Activated effector memory CD4-positive, alpha-beta T cell treated with anti-CD3 and anti-CD28 coated beads, Interleukin-2, amount 50 U/mL, for 16 hours (primary cell): ENCODE data around the gene DMAP1.
"Not testable (repeated sequence)": the region's sequence is repeated elsewhere in the genome, so short reads cannot be mapped to it uniquely, and the experiment has no call there.

Source experiments
- DNase-seq: peaks from one replicate; pipeline ENCODE4 v3.0.0-alpha.2; 2020

The DMAP1 gene, protein sequence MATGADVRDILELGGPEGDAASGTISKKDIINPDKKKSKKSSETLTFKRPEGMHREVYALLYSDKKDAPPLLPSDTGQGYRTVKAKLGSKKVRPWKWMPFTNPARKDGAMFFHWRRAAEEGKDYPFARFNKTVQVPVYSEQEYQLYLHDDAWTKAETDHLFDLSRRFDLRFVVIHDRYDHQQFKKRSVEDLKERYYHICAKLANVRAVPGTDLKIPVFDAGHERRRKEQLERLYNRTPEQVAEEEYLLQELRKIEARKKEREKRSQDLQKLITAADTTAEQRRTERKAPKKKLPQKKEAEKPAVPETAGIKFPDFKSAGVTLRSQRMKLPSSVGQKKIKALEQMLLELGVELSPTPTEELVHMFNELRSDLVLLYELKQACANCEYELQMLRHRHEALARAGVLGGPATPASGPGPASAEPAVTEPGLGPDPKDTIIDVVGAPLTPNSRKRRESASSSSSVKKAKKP

DNA sequence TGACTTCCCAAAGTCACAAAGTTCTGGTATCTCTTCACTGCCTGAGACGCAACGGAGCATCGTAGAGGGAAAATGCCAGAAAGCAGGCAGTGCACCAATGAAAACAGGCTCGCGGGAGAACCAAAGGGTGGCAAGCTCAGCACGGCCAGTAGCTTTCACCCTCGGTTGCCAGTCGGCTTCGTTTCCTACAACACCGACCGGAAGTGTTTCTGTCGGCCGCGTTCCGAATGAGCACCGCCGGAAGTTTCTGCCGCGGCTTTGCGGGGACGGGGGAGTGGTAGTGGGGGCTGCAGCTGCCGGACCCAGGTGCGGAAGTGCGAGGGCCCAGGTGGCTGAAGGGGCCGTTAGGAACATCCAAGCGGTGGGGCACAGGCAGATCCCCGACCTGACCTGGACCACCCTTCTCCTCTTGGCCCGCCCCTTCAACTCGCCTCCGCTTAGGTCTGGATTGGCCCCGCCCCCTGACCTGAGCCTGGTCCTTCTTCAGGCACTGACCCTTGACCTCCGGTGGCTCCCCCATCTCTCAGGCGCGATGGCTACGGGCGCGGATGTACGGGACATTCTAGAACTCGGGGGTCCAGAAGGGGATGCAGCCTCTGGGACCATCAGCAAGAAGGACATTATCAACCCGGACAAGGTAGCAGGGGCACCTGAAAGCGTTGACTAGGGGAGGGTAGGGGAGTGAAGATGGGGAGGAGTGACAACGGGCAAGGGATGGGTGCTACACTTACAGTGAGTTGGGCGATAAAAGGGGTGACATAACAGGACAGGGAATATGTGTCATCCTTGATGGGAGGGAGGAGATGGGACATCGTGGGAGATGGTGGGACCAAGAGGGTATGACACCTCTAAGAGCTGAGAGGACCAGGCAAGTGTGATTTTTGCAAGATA, at the start of gene DMAP1:
Gene DMAP1 (plus strand): TSS at position 250 of the 891 bp plus-strand sequence. CDS start 283 bp downstream, at position 533.
- peak; percentile 94 for DNase-seq

DNA sequence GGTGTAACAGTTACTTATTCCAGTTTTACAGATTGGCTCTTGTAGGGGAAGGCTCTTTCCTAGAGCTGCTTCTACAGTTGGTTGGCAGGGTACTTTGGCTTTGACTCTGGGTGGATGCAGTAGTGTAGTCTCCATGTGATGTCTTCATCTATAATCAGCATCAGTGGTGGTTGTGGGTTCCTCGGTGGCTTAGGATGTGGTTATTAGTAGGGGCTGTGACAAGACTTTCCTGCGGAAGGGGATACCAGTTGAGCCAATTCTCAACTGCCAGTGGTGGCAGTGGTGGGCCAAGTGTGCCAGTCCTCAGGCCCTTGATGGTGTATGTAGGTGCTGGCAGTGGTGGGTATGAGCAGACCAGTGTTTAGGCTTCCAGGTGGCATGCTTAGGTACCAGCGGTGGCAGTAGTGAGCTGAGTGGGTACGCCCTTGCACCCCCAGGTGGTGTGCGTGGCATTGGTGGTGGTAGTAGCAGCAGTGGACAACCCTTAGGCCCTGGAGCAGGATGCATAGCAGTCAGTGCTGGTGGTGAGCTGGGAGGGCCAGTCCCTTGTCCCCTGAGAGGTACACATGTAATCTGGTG, 44.7 kb upstream of the DMAP1 start:
- no peak for DNase-seq

DNA sequence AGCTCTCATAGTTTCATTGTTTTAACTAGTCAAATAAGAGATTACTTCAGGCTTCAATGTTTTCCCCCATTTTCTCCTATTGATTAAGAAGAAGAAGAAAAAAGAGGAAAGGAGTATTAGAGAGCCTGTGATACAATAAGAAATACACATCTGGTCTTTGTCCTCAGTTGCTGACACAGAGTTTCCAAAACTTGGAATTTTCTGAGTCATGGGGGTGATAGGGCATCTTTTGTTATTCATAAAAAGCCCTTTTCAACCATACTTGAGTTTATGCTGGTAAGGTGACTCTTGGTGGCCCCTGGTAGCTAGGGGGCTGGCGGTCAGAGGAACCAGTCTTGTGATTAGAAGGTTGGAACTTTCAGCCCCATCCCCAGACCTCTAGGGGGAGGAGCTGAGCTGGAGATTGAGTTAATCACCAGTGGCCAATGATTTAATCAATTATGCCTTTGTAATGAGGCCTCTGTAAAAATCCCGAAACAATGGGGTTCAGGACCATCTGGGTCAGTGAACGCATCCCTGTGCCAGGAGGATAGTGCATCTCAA, 42.9 kb upstream of the DMAP1 start:
- DNase-seq = no peak

DNA sequence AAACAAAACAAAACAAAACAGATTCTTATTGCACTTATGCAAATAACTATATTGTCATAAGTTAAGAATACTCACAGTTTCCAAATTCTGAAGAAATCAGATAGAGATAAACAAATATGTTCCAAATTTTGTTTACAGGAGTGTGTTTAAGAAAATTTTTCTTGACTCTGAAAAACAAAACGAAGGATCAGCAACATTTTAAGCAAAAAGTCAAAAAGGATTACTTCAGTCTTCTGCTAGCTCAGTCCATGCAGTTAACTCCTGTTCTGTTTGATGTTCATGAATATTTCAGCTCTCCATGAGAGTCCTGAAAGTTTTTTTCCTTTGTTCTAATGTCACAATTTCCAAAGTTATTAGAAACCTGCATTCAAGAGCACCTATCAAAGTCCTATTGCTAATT, 38.6 kb upstream of the DMAP1 start:
- DNase-seq = no peak

DNA sequence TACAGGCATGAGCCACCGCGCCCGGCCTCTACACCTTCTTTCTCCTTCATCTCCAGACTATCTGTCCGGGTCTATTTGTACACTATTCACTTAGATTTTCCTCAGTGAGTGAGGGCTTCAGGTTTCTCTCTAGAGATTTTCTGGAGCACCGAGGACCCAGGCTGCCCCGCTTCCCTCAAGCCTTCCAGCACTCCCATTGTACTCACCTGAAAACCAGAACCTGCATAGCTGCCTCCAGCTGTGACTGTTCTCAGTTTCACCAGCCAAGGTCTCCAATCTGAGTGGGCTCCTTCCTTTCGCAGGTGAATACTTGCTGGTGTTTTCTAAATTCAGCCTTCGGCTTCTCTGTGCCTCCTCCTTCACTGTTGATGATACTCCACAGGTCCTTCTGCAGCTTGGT, 12.9 kb upstream of the DMAP1 start:
- DNase-seq = no peak

DNA sequence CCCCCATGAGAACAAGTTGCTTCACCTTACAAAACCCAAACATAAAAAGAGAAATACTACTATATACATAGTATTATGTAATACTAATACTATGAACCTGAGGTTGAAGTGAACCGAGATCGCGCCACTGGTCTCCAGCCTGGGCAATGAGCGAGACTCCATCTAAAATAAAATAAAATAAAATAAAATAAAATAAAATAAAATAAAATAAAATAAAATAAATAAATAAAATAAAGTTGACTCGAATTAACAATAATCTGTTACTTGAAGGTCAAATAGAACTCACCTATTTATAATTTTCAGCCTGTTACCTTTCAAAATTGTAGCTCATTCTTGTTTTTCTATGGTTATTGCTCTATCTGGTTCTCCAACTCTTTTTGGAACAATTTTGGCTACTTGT, 6.7 kb upstream of the DMAP1 start:
- DNase-seq = not testable (repeated sequence)

DNA sequence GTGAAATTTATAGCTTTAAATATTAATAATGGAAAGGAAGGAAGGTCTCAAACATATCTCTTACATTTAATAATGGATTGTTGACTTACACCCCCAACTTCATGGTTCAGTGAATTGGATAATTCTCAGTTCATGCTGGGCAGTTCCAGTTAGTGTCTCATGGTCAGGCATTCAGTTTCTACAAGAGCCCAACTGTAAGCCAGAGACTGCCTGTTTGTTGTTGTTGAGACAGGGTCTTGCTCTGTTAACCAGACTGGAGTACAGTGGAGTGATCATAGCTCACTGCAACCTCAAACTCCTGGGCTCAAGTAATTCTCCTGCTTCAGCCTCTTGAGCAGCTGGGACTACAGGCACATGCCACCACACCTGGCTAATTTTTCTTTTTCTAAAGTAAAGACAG, 5.0 kb upstream of the DMAP1 start:
- no peak for DNase-seq

DNA sequence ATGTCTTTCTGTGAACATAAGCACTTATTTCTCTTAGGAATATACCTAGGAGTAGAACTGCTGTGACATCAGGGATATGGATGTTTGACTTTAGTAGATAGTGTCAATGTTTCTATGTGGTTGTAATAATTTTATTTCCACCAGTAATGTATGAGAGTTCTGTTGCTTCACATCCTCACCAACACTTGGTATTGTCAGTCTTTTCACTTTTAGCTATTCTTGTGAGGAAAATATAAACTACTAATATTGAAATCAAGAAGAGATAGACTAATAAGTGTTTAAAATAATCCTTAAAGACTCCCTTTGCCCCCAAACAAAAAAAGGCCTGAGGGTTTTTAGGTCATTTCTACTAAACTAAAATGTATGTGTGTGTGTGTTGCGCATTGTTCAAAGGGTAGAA, 2.7 kb upstream of the DMAP1 start:
- DNase-seq = no peak

DNA sequence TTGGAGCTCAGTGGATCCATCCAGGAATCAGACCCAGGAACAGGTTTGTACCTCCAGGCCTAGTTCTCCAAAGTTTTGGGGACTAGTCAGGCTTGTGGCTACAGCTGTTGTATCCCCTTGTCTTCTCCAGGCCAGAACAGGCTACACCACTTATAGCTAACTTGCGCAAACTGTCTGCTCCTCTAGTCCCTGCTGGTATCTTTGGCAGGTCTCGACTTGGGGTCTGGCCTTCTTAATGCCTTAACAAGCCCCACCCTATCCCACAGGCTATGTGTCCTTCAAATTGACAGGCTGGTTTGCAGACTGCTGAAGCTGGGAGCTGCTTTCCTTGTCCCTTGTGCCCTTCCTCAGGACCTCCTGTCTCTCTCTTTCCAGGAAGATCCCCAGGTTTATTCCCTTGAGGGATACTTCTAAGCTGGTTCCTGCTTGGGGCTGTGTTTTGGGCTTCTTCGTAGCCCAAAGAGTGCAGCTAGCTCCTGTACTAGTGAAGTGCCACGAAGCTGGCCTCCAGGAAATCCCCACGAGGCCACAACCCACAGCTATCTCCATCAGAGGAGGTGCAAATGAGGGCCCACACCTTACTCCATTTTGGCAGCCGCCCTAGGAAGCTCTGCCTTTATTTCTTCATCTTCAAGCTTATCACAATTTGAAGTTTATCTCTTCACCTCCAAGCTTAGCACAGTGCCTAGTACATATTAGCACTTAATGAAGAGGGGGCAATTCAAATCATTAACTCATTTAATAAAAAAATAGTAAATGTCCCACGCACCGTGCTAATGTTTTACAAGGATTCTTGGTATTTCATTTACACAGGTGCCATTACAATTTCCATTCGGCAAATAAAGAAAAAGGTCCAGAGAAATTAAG, 683 bp upstream of the DMAP1 start:
- DNase-seq = peak; percentile 79

DNA sequence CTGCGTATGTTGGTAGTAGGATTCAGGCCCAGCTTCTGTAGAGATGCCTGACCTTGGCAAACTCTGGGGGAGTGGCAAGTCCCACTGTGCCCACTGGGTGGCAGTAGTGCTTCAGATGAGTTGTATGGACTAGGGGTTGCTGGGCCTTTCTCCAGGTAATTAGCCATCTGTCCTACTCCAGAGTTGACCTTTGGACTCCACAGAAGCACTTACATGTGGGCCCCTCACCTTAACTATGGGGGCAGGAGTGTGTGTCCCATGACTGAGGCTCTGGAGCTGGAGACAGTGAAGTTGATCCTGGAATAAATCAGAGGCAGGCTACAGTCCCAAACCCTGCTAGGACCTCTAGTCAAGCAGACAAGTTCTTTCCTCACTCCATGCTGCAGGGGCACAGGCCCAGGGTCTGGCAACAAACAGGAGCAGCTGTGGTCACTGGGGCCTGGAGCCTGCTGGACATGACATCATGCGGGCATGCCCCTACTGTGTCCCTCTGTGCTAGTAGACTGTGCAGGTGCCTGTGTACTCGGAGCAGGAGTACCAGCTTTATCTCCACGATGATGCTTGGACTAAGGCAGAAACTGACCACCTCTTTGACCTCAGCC, 4.6 kb downstream of the DMAP1 start:
- DNase-seq = peak; percentile 90

DNA sequence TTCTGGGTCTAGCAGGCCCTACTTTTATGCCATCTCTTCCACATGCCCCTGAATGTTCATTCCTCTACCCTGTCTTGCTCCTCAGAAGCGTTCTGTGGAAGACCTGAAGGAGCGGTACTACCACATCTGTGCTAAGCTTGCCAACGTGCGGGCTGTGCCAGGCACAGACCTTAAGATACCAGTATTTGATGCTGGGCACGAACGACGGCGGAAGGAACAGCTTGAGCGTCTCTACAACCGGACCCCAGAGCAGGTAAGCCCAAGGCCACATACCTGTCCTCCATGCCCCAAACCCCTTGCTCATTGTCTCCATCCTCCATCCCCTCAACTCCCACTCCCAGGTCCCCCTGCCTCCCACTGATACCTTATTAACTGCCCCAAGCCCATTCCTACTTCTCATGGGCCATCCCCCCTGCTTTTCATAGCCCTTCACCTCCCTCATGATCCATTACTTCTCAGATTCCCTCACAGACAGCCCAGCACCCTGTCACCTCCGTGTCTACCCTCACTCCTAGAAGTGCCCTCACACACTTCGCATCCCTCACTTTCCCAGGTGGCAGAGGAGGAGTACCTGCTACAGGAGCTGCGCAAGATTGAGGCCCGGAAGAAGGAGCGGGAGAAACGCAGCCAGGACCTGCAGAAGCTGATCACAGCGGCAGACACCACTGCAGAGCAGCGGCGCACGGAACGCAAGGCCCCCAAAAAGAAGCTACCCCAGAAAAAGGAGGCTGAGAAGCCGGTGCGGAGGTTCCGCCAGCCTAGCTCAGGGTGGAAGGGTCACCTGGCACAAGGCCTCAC, 5.4 kb downstream of the DMAP1 start:
- DNase-seq = no peak

DNA sequence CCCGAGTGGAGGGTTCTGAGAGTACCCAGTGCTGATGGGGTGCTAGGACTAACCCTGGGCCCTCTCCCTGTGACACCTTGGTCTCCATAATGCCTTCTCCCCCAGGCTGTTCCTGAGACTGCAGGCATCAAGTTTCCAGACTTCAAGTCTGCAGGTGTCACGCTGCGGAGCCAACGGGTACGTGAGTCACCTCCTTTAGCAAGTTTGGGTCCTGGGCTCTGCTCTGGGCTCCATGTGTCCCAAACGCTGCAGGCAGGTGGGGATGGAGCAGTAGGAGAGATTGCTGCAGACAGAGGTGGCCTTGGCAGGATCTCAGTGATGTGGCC, 6.0 kb downstream of the DMAP1 start:
- peak; percentile 38 for DNase-seq

DNA sequence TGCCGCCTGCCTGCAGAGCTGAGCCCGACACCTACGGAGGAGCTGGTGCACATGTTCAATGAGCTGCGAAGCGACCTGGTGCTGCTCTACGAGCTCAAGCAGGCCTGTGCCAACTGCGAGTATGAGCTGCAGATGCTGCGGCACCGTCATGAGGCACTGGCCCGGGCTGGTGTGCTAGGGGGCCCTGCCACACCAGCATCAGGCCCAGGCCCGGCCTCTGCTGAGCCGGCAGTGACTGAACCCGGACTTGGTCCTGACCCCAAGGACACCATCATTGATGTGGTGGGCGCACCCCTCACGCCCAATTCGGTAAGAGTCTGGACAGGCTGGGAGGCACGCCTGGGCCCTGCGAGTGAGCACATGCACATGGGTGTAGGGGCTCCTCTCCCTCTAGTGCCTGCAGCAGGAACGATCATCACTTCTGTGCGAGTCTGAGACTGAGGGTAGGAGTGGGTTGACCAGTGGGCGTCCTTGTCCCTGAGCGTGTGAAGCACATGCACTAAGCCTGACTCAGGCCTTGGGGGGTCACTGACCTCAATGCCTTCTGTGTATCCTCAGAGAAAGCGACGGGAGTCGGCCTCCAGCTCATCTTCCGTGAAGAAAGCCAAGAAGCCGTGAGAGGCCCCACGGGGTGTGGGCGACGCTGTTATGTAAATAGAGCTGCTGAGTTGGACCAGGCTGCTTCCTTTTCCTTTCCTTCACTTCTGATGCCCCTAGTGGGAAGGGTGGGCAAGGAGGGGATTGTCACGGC, 6.9 kb downstream of the DMAP1 start:
- DNase-seq = peak; percentile 62

DNA sequence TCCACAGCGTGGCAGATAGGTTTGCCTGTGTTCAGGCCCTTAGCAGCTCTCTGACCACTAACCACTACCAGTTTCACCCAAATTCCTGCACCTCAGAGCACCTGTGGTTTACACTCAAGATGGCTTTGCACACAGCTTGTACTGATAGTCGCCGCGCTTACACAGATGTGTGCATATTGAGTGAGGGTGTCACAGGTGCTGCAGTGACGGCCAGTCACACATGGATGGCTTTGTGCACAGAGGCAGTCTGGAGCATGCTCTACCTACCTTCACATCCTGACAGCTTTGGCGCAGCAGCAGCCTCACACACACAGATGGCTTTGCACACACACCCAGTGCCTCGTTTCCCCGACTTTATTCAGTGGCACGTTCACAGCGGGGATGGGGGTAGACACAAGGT, 7.5 kb downstream of the DMAP1 start:
- peak; percentile 53 for DNase-seq

DNA sequence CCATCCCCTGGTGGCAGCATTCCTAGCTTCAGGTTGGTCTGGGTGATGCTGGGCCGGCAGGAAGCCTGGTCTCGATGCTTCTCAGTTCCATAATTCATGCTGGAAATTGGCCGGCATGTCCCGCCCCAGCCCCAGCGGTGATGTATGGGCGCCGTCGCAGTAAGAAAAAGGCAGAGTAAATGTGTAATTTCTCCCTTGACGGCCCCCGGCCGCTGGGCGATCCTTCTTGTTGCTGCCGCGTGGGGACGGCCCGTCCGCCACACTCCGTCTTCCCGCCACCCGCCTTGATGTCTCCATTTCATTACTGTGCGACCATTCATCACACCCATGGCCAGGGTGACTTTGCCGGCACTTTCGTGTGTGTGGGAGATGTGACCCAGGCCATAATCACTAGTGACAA, 8.5 kb downstream of the DMAP1 start:
- DNase-seq = peak; percentile 45

DNA sequence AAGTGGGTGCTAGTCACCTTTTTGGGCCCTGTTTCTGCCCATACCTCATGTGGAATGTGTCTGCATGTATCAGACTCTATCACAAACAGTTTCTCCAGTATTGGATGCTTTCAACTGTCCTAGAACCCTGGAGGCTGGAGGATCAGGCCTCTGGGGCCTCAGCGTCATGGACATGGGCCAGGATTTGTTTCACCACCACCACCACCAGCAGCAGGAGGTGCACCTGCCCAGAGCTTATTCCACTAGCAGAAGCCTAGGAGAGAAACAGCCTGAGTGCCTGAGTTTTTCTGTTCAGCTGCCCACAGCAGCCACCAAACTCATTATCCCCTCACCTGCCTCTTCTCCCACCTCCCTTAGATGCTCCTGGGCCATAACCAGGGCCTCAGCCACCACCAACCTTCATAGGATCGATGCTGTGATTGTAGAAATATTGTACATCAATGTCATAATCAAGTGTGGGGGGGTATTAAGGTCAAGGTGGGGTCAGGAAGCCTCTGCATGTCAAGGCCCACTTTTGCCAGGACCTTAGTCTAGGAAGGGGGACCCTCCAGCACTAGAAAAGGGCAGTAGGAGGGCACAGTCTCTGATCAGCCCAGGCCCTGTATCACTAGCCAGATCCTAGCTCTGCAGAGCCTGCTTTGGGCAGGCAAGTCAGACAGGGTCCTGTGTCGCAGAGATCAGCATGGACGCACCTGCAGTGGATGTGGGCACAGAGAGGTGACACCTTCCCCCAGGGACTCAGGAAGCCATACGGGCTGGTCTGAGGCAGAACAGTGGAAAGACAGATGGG, 9.3 kb downstream of the DMAP1 start:
- DNase-seq = peak; percentile 47

DNA sequence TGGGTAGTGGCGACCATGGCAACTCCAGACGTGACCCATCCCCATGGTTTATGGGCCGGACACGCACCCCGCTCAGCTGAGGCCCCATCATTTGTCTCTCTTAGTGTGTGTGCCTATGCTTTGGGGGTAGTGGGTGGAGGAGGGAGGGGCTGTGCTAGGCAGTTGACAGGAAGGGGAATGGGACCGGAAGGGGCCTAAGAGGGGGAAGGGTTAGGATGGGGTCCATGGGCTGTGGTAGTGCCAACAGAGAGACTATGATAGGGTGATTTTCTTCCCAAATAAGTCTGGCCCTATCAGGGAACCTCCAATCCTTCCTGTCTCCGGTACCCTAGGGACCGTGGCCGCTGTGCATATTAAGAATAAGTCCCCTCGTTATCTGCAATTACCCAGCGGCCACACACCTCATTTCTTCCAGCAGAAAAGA, 9.9 kb downstream of the DMAP1 start:
- DNase-seq = no peak

DNA sequence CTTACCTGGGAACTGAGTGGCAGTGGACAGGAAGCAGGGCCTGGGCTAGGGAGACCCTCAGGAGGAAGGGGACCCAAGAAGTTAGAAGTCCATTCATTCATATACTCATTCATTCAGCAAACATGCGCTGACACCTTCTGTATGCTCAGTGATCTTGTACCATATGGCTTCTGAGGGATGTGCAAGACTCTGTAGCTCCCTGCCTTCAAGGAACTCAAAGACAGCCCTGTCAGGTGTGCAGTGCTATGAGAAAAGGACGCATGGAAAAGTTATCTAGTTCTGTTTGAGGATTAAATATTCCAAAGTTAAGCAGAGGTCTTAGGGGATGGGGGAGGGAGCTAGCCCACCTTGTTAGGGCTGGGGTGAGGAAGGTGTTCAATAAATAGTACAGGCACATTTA, 12.5 kb downstream of the DMAP1 start:
- DNase-seq = no peak

DNA sequence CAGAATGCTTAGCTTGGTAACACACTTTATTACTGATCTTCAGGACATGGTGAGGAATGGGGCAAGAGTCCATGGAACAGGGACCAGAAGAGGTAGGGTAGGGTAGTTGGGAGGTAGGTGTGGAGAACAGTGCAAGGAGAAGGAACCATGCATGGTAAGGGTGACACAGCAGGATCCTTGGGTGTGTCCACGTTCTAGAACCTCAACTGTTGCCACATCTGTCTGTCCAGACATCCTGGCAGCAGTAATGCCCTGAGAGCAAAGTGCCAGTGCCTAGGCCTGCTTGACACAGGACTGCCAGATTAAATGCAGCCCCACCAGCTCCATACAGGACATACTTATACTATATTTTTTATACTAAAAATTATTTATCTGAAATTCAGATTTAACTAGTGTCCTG, 13.9 kb downstream of the DMAP1 start:
- DNase-seq = no peak
